ENCODE results near the gene TASL. TPM values are rescaled to one million over a fixed set of nuclear protein-coding genes. Genes with fewer than 3 reads are reported as not detected.

Gene TASL
- total RNA-seq (8.0 TPM), polyA plus RNA-seq (2.8 TPM)
- long read RNA-seq, donor 1: 0 reads
- long read RNA-seq, donor 2, partial matches to known transcripts: 0 of 2 reads
- long read RNA-seq, donor 2, other reads (novel, unspliced or antisense): 0 of 2 reads
- long read RNA-seq, donor 3, partial matches to known transcripts: 0 of 3 reads
- long read RNA-seq, donor 3, other reads (novel, unspliced or antisense): 0 of 3 reads
- long read RNA-seq, donor 4, partial matches to known transcripts: 0 of 3 reads
- long read RNA-seq, donor 4, other reads (novel, unspliced or antisense): 0 of 3 reads
- long read RNA-seq, donor 5, partial matches to known transcripts: 0 of 1 reads
- long read RNA-seq, donor 5, other reads (novel, unspliced or antisense): 0 of 1 reads
- long read RNA-seq, donor 6: 0 reads
- long read RNA-seq, donor 7: 0 reads
- long read RNA-seq, donor 8: 0 reads
- long read RNA-seq, donor 9, partial matches to known transcripts: 0 of 1 reads
- long read RNA-seq, donor 9, other reads (novel, unspliced or antisense): 0 of 1 reads
- long read RNA-seq, donor 10, partial matches to known transcripts: 0 of 1 reads
- long read RNA-seq, donor 10, other reads (novel, unspliced or antisense): 0 of 1 reads

DNA sequence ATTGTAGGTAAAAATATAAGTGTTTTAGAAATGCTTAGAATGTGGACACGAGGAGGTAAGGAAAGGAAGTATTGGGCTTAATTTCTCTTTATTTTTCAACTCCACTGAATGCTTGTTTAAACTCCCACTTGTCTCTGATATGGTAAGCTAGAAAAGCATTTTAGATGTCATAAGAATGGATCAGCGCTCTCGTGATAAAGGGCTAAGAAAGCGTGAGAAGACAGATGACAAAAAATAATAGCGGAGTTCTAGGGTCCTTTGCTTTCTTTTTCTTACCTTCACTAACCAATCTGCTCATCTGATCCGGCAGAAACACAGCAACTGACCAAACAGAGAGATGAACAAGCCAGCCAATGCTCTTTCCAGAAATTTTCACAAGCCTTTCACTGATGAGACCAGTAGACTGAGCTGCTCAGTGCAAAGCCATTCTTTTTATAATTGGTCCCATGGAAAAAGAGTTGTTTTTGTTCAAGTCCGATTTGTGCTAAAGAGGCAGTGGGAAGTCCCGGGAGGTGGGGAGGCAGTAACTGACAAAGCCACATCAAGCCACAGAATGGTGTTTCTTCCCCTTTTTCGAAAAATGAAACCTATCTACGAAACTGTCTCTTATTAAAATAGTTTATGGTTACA is at the start of gene TASL:
Gene TASL, minus strand, starts transcription at position 405 of the 630 bp plus-strand sequence. CDS start 17,411 bp downstream, outside the sequence.
- peak within 1 kb of the TSS; percentile 35 to 51 for H3K4me3 ChIP-seq (ENCODE audit: low read length in 2 of 2)
- H3K27ac ChIP-seq (ENCODE audit: low read depth in 1 of 2, low read length in 1 of 2): peak within 1 kb of the TSS; percentile 8 to 49
- peak in 5 of 9 donors; percentile 28 to 68 (median 30) for DNase-seq (ENCODE audit: low read depth in 6 of 9, low spot score in 9 of 9)
- H3K27me3 ChIP-seq (ENCODE audit: control insufficient read depth in 2 of 2, insufficient read depth in 1 of 2, low read length in 1 of 2): no peaks in the 10 kb centered on the region
- WGBS: 5% methylated on average over 10 of the region's 10 CpGs
- H3K9me3 ChIP-seq (ENCODE audit: control insufficient read depth in 2 of 2, insufficient read depth in 1 of 2, low read length in 1 of 2): no peaks in the 10 kb centered on the region
- H3K36me3 ChIP-seq (ENCODE audit: control insufficient read depth in 2 of 2, insufficient read depth in 2 of 2, low read length in 1 of 2): no peaks in the 10 kb centered on the region
- no peaks in the 10 kb centered on the region for H3K4me1 ChIP-seq (ENCODE audit: control insufficient read depth in 2 of 2, insufficient read depth in 2 of 2, low read length in 2 of 2)

DNA sequence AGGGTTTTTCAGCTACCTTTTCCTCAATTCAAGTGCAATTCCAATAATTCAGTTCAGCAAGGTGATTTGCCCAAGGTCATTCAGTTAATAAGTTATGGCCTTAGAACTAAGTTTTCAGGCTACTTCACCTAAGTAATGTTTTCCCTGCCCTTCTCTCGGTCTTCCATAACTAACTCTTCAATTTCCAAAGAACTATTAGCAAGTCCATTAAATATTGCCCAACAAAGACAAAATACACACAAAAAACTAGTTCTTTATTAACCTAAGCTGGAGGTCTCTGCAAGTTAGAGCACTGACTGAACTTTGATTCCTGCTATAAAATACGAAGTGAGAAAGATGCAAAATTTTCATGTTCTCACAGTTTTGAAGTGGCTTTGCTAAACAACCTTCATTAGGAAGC is 48.8 kb upstream of the TASL start:
- 91% methylated on average over 2 of the region's 2 CpGs for WGBS
- no peak for DNase-seq (ENCODE audit: low read depth in 6 of 9, low spot score in 9 of 9)
- no peak overlapping the region for H3K4me3 ChIP-seq (ENCODE audit: low read length in 2 of 2)
- no peak overlapping the region for H3K27ac ChIP-seq (ENCODE audit: low read depth in 1 of 2, low read length in 1 of 2)
- H3K9me3 ChIP-seq (ENCODE audit: control insufficient read depth in 2 of 2, insufficient read depth in 1 of 2, low read length in 1 of 2): no peaks in the 10 kb centered on the region
- no peaks in the 10 kb centered on the region for H3K36me3 ChIP-seq (ENCODE audit: control insufficient read depth in 2 of 2, insufficient read depth in 2 of 2, low read length in 1 of 2)
- no peaks in the 10 kb centered on the region for H3K4me1 ChIP-seq (ENCODE audit: control insufficient read depth in 2 of 2, insufficient read depth in 2 of 2, low read length in 2 of 2)
- H3K27me3 ChIP-seq (ENCODE audit: control insufficient read depth in 2 of 2, insufficient read depth in 1 of 2, low read length in 1 of 2): no peaks in the 10 kb centered on the region

GRCh38 chrX:30622361-30622760 is 44.8 kb upstream of the TASL start:
- Histone ChIP-seq H3K36me3 (ENCODE audit: control insufficient read depth in 2 of 2, insufficient read depth in 2 of 2, low read length in 1 of 2) (no peaks in the 10 kb centered on the region), H3K27me3 (ENCODE audit: control insufficient read depth in 2 of 2, insufficient read depth in 1 of 2, low read length in 1 of 2) (no peaks in the 10 kb centered on the region), H3K9me3 (ENCODE audit: control insufficient read depth in 2 of 2, insufficient read depth in 1 of 2, low read length in 1 of 2) (no peaks in the 10 kb centered on the region), H3K4me1 (ENCODE audit: control insufficient read depth in 2 of 2, insufficient read depth in 2 of 2, low read length in 2 of 2) (no peaks in the 10 kb centered on the region), H3K27ac (ENCODE audit: low read depth in 1 of 2, low read length in 1 of 2) (no peak overlapping the region), H3K4me3 (ENCODE audit: low read length in 2 of 2) (no peak overlapping the region)
- no peak for DNase-seq (ENCODE audit: low read depth in 6 of 9, low spot score in 9 of 9)
- WGBS: 99% methylated on average over 2 of the region's 2 CpGs

GRCh38 chrX:30620980-30621618 is 43.5 kb upstream of the TASL start:
- H3K27me3 ChIP-seq (ENCODE audit: control insufficient read depth in 2 of 2, insufficient read depth in 1 of 2, low read length in 1 of 2): no peaks in the 10 kb centered on the region
- no peak for DNase-seq (ENCODE audit: low read depth in 6 of 9, low spot score in 9 of 9)
- no peaks in the 10 kb centered on the region for H3K4me1 ChIP-seq (ENCODE audit: control insufficient read depth in 2 of 2, insufficient read depth in 2 of 2, low read length in 2 of 2)
- H3K27ac ChIP-seq (ENCODE audit: low read depth in 1 of 2, low read length in 1 of 2): no peak overlapping the region
- H3K4me3 ChIP-seq (ENCODE audit: low read length in 2 of 2): no peak overlapping the region
- no peaks in the 10 kb centered on the region for H3K36me3 ChIP-seq (ENCODE audit: control insufficient read depth in 2 of 2, insufficient read depth in 2 of 2, low read length in 1 of 2)
- no peaks in the 10 kb centered on the region for H3K9me3 ChIP-seq (ENCODE audit: control insufficient read depth in 2 of 2, insufficient read depth in 1 of 2, low read length in 1 of 2)
- WGBS: 94% methylated on average over 2 of the region's 2 CpGs

- no peaks in the 10 kb centered on the region for H3K4me1 ChIP-seq (ENCODE audit: control insufficient read depth in 2 of 2, insufficient read depth in 2 of 2, low read length in 2 of 2)
- 98% methylated on average over 3 of the region's 3 CpGs for WGBS
Observed at GRCh38 chrX:30620125-30620524, 42.6 kb upstream of the TASL start.

GRCh38 chrX:30618160-30618765 is 40.7 kb upstream of the TASL start:
- no peak for DNase-seq (ENCODE audit: low read depth in 6 of 9, low spot score in 9 of 9)
- no peaks in the 10 kb centered on the region for H3K36me3 ChIP-seq (ENCODE audit: control insufficient read depth in 2 of 2, insufficient read depth in 2 of 2, low read length in 1 of 2)
- WGBS: 90% methylated on average over 7 of the region's 7 CpGs
- no peaks in the 10 kb centered on the region for H3K4me1 ChIP-seq (ENCODE audit: control insufficient read depth in 2 of 2, insufficient read depth in 2 of 2, low read length in 2 of 2)
- no peak overlapping the region for H3K4me3 ChIP-seq (ENCODE audit: low read length in 2 of 2)
- no peak overlapping the region for H3K27ac ChIP-seq (ENCODE audit: low read depth in 1 of 2, low read length in 1 of 2)
- no peaks in the 10 kb centered on the region for H3K27me3 ChIP-seq (ENCODE audit: control insufficient read depth in 2 of 2, insufficient read depth in 1 of 2, low read length in 1 of 2)
- no peaks in the 10 kb centered on the region for H3K9me3 ChIP-seq (ENCODE audit: control insufficient read depth in 2 of 2, insufficient read depth in 1 of 2, low read length in 1 of 2)

More at GRCh38 chrX:30620125-30620524, 42.6 kb upstream of the TASL start:
- H3K4me3 ChIP-seq (ENCODE audit: low read length in 2 of 2): no peak overlapping the region
- no peak overlapping the region for H3K27ac ChIP-seq (ENCODE audit: low read depth in 1 of 2, low read length in 1 of 2)
- no peaks in the 10 kb centered on the region for H3K27me3 ChIP-seq (ENCODE audit: control insufficient read depth in 2 of 2, insufficient read depth in 1 of 2, low read length in 1 of 2)
- no peaks in the 10 kb centered on the region for H3K9me3 ChIP-seq (ENCODE audit: control insufficient read depth in 2 of 2, insufficient read depth in 1 of 2, low read length in 1 of 2)
- no peaks in the 10 kb centered on the region for H3K36me3 ChIP-seq (ENCODE audit: control insufficient read depth in 2 of 2, insufficient read depth in 2 of 2, low read length in 1 of 2)
- DNase-seq (ENCODE audit: low read depth in 6 of 9, low spot score in 9 of 9): no peak

- Histone ChIP-seq H3K27me3 (ENCODE audit: control insufficient read depth in 2 of 2, insufficient read depth in 1 of 2, low read length in 1 of 2) (no peaks in the 10 kb centered on the region), H3K27ac (ENCODE audit: low read depth in 1 of 2, low read length in 1 of 2) (no peak overlapping the region), H3K9me3 (ENCODE audit: control insufficient read depth in 2 of 2, insufficient read depth in 1 of 2, low read length in 1 of 2) (no peaks in the 10 kb centered on the region), H3K4me3 (ENCODE audit: low read length in 2 of 2) (no peak overlapping the region), H3K4me1 (ENCODE audit: control insufficient read depth in 2 of 2, insufficient read depth in 2 of 2, low read length in 2 of 2) (no peaks in the 10 kb centered on the region), H3K36me3 (ENCODE audit: control insufficient read depth in 2 of 2, insufficient read depth in 2 of 2, low read length in 1 of 2) (no peaks in the 10 kb centered on the region)
- 92% methylated on average over 4 of the region's 4 CpGs for WGBS
- no peak for DNase-seq (ENCODE audit: low read depth in 6 of 9, low spot score in 9 of 9)
Observed at GRCh38 chrX:30615229-30615628, 37.7 kb upstream of the TASL start.

DNA sequence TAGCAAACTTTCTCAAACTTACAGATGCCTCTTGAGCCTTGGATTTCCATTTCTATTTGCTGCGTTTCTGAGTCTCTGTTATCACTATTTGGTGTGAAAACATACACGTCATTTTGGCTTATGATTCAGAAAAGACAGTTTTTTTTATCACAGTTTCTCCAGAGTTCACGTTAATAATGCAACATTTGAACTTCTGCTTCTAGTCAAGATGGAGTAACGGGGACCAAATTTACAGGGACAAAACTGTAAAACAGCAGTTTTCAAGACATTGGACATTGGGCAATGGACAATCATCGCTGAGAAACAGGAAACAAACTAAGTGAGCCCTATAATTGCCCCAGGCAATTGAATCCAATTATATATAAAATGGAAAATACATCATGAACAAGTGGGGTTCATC is 36.2 kb upstream of the TASL start:
- Histone ChIP-seq H3K4me1 (ENCODE audit: control insufficient read depth in 2 of 2, insufficient read depth in 2 of 2, low read length in 2 of 2) (no peaks in the 10 kb centered on the region), H3K9me3 (ENCODE audit: control insufficient read depth in 2 of 2, insufficient read depth in 1 of 2, low read length in 1 of 2) (no peaks in the 10 kb centered on the region), H3K36me3 (ENCODE audit: control insufficient read depth in 2 of 2, insufficient read depth in 2 of 2, low read length in 1 of 2) (no peaks in the 10 kb centered on the region), H3K4me3 (ENCODE audit: low read length in 2 of 2) (no peak overlapping the region), H3K27me3 (ENCODE audit: control insufficient read depth in 2 of 2, insufficient read depth in 1 of 2, low read length in 1 of 2) (no peaks in the 10 kb centered on the region), H3K27ac (ENCODE audit: low read depth in 1 of 2, low read length in 1 of 2) (no peak overlapping the region)
- 96% methylated on average over 5 of the region's 5 CpGs for WGBS
- no peak for DNase-seq (ENCODE audit: low read depth in 6 of 9, low spot score in 9 of 9)
